AG09309 (cell line): ENCODE data around the gene CLASRP.

Experiments
- DNase-seq: peaks from one replicate; pipeline ENCODE4 v3.0.0-alpha.2; 2010; ENCODE audit warnings: low read depth
- H3K4me3 ChIP-seq: 2 replicates; pipeline ENCODE4 v1.5.1; 2011; ENCODE audit warnings: mild to moderate bottlenecking, low read depth, low read length, moderate library complexity; ENCODE audit not compliant: control insufficient read depth
- TF ChIP-seq, protein P1 (sequence below): IDR thresholded peaks from 2 replicates; pipeline ENCODE4 v1.5.1; 2011; ENCODE audit warnings: mild to moderate bottlenecking, low read depth, low read length, inconsistent platforms; ENCODE audit not compliant: insufficient read depth, control insufficient read depth; ENCODE audit errors: missing control alignments

Gene CLASRP, protein sequence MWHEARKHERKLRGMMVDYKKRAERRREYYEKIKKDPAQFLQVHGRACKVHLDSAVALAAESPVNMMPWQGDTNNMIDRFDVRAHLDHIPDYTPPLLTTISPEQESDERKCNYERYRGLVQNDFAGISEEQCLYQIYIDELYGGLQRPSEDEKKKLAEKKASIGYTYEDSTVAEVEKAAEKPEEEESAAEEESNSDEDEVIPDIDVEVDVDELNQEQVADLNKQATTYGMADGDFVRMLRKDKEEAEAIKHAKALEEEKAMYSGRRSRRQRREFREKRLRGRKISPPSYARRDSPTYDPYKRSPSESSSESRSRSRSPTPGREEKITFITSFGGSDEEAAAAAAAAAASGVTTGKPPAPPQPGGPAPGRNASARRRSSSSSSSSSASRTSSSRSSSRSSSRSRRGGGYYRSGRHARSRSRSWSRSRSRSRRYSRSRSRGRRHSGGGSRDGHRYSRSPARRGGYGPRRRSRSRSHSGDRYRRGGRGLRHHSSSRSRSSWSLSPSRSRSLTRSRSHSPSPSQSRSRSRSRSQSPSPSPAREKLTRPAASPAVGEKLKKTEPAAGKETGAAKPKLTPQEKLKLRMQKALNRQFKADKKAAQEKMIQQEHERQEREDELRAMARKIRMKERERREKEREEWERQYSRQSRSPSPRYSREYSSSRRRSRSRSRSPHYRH

DNA sequence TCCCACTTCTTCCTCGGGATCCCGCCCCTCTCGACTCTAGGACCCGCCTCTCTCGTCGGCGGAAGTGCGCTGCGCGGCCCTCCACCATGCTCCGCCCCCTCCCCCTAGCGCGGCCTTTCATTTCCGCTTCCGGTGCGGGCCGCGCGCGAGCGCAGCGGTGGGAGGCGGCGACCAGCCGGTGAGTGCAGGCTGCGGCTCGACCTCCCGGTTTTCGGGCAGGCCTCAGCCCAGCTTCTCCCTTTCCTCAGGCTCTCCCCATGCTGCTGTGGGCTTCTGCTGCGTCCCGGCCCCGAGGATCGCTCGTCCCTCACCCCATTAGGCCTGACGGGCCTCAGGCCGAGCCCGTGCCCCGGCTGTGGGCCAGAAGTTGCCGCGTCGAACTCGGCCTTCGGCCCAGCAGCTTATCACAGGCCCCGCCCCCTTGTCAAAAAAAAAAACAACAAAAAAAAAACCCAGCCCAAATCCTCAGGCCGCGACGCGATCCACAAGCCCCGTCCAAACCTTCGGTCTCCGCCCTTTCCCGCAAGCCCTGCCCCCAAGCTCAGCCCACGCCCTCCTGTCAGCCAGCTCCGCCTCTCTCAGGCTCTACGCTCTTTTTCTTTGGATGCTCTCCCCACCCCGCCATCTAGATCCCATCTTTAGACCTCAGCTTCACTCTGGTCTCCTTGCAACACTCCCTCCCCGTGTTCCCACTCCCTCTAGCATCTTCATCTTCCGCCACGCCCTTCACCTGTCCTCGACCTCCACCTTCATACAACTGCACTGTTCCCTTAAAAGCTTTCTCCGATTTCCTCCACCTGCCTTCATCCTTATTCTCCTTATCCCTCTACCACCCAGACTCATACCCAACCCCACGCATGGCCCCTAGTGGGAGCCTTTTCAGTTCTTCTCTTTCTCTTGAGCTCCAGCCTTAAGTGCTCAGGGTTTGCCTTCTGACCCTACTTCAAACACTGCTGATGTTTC is at the start of gene CLASRP:
Gene CLASRP (plus strand): TSS at position 115 of the 963 bp plus-strand sequence. CDS start 1,168 bp downstream, outside the sequence.
- H3K4me3 ChIP-seq, result peak within 1 kb of the TSS; percentile 68
- DNase-seq, result peak; percentile 41
- TF ChIP-seq, protein P1, sequence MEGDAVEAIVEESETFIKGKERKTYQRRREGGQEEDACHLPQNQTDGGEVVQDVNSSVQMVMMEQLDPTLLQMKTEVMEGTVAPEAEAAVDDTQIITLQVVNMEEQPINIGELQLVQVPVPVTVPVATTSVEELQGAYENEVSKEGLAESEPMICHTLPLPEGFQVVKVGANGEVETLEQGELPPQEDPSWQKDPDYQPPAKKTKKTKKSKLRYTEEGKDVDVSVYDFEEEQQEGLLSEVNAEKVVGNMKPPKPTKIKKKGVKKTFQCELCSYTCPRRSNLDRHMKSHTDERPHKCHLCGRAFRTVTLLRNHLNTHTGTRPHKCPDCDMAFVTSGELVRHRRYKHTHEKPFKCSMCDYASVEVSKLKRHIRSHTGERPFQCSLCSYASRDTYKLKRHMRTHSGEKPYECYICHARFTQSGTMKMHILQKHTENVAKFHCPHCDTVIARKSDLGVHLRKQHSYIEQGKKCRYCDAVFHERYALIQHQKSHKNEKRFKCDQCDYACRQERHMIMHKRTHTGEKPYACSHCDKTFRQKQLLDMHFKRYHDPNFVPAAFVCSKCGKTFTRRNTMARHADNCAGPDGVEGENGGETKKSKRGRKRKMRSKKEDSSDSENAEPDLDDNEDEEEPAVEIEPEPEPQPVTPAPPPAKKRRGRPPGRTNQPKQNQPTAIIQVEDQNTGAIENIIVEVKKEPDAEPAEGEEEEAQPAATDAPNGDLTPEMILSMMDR, result no peak

DNA sequence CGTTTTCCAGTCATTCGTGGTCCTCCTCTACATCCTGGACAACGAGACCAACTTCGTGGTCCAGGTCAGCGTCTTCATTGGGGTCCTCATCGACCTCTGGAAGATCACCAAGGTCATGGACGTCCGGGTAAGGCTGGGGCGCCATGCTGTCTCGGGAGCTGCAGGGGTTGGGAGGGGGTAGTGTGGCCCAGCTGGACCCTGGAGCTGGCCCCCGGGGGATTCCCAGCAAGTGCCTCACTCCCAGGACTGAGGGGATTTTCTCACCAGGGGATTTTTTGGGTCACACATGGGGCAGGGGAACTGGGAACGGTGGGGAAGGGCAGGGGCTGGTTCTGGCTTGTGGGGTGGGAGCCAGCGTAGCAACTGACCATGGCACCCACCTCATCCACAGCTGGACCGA is 48.4 kb upstream of the CLASRP start:
- H3K4me3 ChIP-seq, result no peak overlapping the region

DNA sequence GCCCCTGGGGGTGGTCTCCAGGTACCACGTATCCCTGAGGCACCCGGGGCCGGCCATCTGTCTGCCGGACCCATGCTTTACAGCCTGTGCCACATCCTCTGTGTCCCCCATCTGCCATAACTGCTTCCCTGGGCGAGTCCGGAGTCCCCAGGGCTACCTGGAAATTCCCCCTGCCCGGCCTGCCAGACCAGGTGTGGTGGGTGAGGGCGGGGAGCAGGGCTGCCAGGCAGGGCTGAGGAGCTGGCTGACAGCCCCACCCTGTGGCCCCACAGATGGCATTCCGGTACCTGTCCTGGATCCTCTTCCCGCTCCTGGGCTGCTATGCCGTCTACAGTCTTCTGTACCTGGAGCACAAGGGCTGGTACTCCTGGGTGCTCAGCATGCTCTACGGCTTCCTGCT is 47.9 kb upstream of the CLASRP start:
- H3K4me3 ChIP-seq, result no peak overlapping the region
- no peak for DNase-seq
- TF ChIP-seq, protein P1, result no peak

More for the DNA sequence above, 48.4 kb upstream of the CLASRP start:
- TF ChIP-seq, protein P1, result no peak
- DNase-seq, result no peak

DNA sequence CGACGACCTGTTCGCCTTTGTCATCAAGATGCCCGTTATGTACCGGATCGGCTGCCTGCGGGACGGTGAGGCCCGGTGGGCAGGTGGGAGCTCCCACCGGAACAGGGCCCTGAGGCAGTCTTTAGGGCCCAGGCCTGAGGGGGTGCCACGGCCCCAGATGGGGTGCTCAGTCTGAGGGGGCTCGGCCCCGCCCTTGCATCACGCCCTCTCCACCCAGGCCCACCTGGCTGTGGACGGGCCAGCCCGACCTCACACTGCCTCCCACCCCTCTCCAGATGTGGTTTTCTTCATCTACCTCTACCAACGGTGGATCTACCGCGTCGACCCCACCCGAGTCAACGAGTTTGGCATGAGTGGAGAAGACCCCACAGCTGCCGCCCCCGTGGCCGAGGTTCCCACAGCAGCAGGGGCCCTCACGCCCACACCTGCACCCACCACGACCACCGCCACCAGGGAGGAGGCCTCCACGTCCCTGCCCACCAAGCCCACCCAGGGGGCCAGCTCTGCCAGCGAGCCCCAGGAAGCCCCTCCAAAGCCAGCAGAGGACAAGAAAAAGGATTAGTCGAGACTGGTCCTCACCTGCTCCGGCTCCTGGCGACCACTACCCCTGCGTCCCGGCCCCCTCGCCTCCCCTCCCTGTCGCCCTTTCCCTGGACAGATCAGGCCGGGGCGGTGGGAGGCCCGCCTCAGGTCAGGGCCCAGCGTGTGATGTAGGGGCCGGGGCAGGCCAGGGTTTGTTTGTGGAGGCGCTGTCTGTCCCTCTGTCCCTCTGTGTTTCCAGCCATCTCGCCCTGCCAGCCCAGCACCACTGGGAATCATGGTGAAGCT is 46.3 kb upstream of the CLASRP start:
- H3K4me3 ChIP-seq, result no peak overlapping the region
- TF ChIP-seq, protein P1, result no peak
- DNase-seq, result no peak

DNA sequence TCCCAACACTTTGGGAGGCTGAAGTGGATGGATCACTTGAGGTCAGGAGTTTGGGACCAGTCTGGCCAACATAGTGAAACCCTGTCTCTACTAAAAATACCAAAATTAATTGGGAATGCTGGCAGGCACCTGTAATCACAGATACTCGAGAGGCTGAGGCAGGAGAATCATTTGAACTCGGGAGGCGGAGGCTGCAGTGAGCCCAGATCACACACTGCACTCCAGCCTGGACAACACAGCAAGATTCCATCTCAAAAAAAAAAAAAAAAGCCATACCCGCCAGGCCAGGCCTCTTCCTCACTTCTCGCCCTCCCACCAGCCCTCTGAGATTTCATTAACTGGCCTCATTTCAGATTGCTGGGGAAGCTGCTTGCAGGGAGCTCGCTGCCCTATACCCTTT is 45.3 kb upstream of the CLASRP start:
- TF ChIP-seq, protein P1, result no peak
- DNase-seq, result no peak
- H3K4me3 ChIP-seq, result no peak overlapping the region
